Measurements from ENCODE around the gene WAC.
"Not testable (repeated sequence)": the region's sequence is repeated elsewhere in the genome, so short reads cannot be mapped to it uniquely, and the experiment has no call there.

The WAC gene

GRCh38 chr10:28564905-28565304, 32.0 kb downstream of the WAC start:
- Histone ChIP-seq H3K4me1 (ENCODE audit: control insufficient read depth, insufficient read depth, low read length, poor library complexity, severe bottlenecking) (peaks cover 12% of the 10 kb centered on the region), H3K36me3 (ENCODE audit: control insufficient read depth, insufficient read depth, low read length) (peaks cover 56% of the 10 kb centered on the region), H3K4me3 (ENCODE audit: extremely low read depth, insufficient read depth, low read length, poor library complexity, severe bottlenecking) (no peak overlapping the region), H3K27ac (ENCODE audit: low read depth, low read length, severe bottlenecking) (no peak overlapping the region), H3K9me3 (ENCODE audit: control insufficient read depth, low read length) (no peaks in the 10 kb centered on the region)
- 76 to 100% methylated on average over 3 of the region's 6 CpGs for WGBS, 2 experiments (ENCODE audit: insufficient coverage in 2 of 2)

DNA sequence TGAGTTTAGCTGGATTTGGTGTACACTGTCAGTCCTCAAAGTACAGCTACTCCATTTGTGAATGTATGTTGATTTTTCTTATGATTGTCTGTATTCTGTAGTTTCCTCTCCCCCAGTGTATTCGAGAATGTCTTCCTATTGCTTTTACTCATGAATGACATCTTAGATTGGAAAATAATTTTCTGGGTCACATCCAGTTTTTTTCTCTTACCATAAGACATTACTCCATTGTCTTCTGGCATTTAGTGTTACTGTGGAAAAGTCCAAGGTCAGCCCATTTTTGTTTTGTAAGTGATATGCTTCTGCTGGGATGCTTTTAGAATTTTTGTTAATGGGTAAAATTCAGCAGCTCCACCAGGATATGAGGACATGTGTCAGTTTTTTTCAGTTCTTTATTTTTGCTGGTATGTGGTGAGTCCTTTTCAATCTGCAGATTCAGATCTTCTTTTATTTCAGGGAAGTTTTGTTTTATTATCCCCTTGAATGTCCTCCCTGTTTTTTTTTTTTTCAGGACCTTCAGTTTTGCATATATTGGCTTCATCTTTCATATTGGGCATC, 33.6 kb downstream of the WAC start:
- WGBS, 2 experiments (ENCODE audit: insufficient coverage in 2 of 2) = no CpG with 5 or more reads among the region's 1 CpG
- Histone ChIP-seq H3K36me3 (ENCODE audit: control insufficient read depth, insufficient read depth, low read length) (peaks cover 53% of the 10 kb centered on the region), H3K4me3 (ENCODE audit: extremely low read depth, insufficient read depth, low read length, poor library complexity, severe bottlenecking) (no peak overlapping the region), H3K9me3 (ENCODE audit: control insufficient read depth, low read length) (no peaks in the 10 kb centered on the region), H3K27ac (ENCODE audit: low read depth, low read length, severe bottlenecking) (no peak overlapping the region), H3K4me1 (ENCODE audit: control insufficient read depth, insufficient read depth, low read length, poor library complexity, severe bottlenecking) (peaks cover 6% of the 10 kb centered on the region)

DNA sequence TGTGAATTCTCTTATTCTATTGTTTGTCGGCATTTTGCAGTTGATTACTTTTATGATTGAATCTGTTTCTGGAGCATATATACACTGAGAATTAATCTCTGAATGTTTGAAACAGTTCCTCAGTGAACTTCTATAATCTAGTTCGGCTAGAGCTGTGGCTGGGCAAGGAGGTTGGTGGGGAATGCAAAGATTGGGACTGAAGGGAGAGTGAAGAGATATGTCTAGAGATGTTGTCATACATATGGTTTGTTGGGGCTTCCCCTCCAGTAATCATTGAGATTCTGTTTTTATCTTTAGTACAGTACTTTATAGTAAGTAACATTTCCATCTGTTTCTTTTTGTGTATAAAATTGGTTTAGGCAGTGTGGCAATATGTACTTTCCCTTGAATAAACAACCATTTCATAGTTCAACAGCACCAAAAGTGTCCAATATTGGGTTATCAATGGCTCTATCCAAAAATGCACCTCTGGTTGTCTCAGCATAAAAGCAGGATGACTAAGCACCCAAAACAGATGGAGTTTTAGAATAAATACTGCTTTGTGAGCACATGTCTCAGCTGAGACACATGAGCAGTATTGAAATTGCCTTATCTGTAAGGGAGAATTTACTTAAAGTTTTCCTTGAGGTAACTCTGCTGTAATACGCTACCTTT, 36.7 kb downstream of the WAC start:
- Histone ChIP-seq H3K4me3 (ENCODE audit: extremely low read depth, insufficient read depth, low read length, poor library complexity, severe bottlenecking) (no peak overlapping the region), H3K27ac (ENCODE audit: low read depth, low read length, severe bottlenecking) (peak overlapping the region; percentile 16), H3K4me1 (ENCODE audit: control insufficient read depth, insufficient read depth, low read length, poor library complexity, severe bottlenecking) (peaks cover 6% of the 10 kb centered on the region), H3K9me3 (ENCODE audit: control insufficient read depth, low read length) (no peaks in the 10 kb centered on the region), H3K36me3 (ENCODE audit: control insufficient read depth, insufficient read depth, low read length) (peaks cover 68% of the 10 kb centered on the region)
- WGBS, 2 experiments (ENCODE audit: insufficient coverage in 2 of 2) = 80 to 100% methylated on average over 1 to 2 of the region's 3 CpGs

GRCh38 chr10:28570598-28570997, 37.7 kb downstream of the WAC start:
- Histone ChIP-seq H3K9me3 (ENCODE audit: control insufficient read depth, low read length) (no peaks in the 10 kb centered on the region), H3K36me3 (ENCODE audit: control insufficient read depth, insufficient read depth, low read length) (peaks cover 70% of the 10 kb centered on the region), H3K4me3 (ENCODE audit: extremely low read depth, insufficient read depth, low read length, poor library complexity, severe bottlenecking) (no peak overlapping the region), H3K27ac (ENCODE audit: low read depth, low read length, severe bottlenecking) (no peak overlapping the region), H3K4me1 (ENCODE audit: control insufficient read depth, insufficient read depth, low read length, poor library complexity, severe bottlenecking) (peaks cover 6% of the 10 kb centered on the region)
- 89 to 100% methylated on average over 1 of the region's 1 CpG for WGBS, 2 experiments (ENCODE audit: insufficient coverage in 2 of 2)

DNA sequence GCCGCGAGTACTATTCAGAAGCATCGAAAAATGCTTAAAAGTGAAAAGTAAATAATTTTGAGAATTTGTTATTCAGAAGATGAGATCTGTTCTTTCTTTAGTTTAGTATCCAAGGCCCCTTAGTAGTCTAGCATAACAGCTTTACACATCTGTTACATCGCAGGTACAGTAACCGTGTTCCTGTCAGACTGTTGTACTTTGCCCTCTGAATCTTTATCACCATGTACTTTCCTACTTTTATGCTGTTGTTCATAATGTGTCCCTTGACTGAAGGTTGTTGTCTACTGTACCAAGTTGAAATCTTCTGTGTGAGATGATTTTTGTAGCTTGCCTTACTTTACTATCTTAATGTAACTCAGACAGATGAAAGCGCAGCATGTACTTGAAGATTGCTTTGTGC, 38.3 kb downstream of the WAC start:
- H3K36me3 ChIP-seq (ENCODE audit: control insufficient read depth, insufficient read depth, low read length) = peaks cover 71% of the 10 kb centered on the region
- H3K4me1 ChIP-seq (ENCODE audit: control insufficient read depth, insufficient read depth, low read length, poor library complexity, severe bottlenecking) = peaks cover 6% of the 10 kb centered on the region
- H3K27ac ChIP-seq (ENCODE audit: low read depth, low read length, severe bottlenecking) = no peak overlapping the region
- WGBS, 2 experiments (ENCODE audit: insufficient coverage in 2 of 2) = 100% methylated on average over 1 to 5 of the region's 6 CpGs
- no peak overlapping the region for H3K4me3 ChIP-seq (ENCODE audit: extremely low read depth, insufficient read depth, low read length, poor library complexity, severe bottlenecking)
- H3K9me3 ChIP-seq (ENCODE audit: control insufficient read depth, low read length) = no peaks in the 10 kb centered on the region

DNA sequence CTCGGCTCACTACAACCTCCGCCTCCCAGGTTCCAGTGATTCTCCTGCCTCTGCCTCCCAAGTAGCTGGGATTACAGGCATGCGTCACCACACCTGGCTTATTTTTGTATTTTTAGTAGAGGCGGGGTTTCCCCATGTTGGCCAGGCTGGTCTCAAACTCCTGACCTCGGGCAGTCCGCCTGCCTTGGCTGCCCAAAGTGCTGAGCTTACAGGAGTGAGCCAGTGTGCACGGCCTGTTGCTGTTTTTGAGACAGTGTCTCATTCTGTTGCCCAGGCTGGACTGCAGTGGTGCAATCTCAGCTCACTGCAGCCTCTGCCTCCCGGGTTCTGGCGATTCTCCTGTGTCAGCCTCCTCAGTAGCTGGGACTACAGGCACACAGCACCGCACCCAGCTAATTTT, 41.3 kb downstream of the WAC start:
- WGBS, 2 experiments (ENCODE audit: insufficient coverage in 2 of 2) = 91 to 92% methylated on average over 6 to 10 of the region's 10 CpGs
- peaks cover 70% of the 10 kb centered on the region for H3K36me3 ChIP-seq (ENCODE audit: control insufficient read depth, insufficient read depth, low read length)
- not testable (repeated sequence) for H3K27ac ChIP-seq (ENCODE audit: low read depth, low read length, severe bottlenecking); H3K9me3 ChIP-seq (ENCODE audit: control insufficient read depth, low read length); H3K4me1 ChIP-seq (ENCODE audit: control insufficient read depth, insufficient read depth, low read length, poor library complexity, severe bottlenecking); H3K4me3 ChIP-seq (ENCODE audit: extremely low read depth, insufficient read depth, low read length, poor library complexity, severe bottlenecking)

GRCh38 chr10:28575852-28576251, 42.9 kb downstream of the WAC start:
- H3K27ac ChIP-seq (ENCODE audit: low read depth, low read length, severe bottlenecking) = no peak overlapping the region
- no peaks in the 10 kb centered on the region for H3K9me3 ChIP-seq (ENCODE audit: control insufficient read depth, low read length)
- WGBS, 2 experiments (ENCODE audit: insufficient coverage in 2 of 2) = 100% methylated on average over 1 of the region's 5 CpGs
- no peak overlapping the region for H3K4me3 ChIP-seq (ENCODE audit: extremely low read depth, insufficient read depth, low read length, poor library complexity, severe bottlenecking)
- H3K36me3 ChIP-seq (ENCODE audit: control insufficient read depth, insufficient read depth, low read length) = peaks cover 78% of the 10 kb centered on the region
- no peaks in the 10 kb centered on the region for H3K4me1 ChIP-seq (ENCODE audit: control insufficient read depth, insufficient read depth, low read length, poor library complexity, severe bottlenecking)

- Histone ChIP-seq H3K27ac (ENCODE audit: low read depth, low read length, severe bottlenecking) (no peak overlapping the region), H3K36me3 (ENCODE audit: control insufficient read depth, insufficient read depth, low read length) (peaks cover 78% of the 10 kb centered on the region), H3K4me1 (ENCODE audit: control insufficient read depth, insufficient read depth, low read length, poor library complexity, severe bottlenecking) (peaks cover 5% of the 10 kb centered on the region), H3K9me3 (ENCODE audit: control insufficient read depth, low read length) (no peaks in the 10 kb centered on the region), H3K4me3 (ENCODE audit: extremely low read depth, insufficient read depth, low read length, poor library complexity, severe bottlenecking) (no peak overlapping the region)
- 93 to 100% methylated on average over 4 of the region's 4 CpGs for WGBS, 2 experiments (ENCODE audit: insufficient coverage in 2 of 2)
Observed at GRCh38 chr10:28577506-28577905, 44.6 kb downstream of the WAC start.

DNA sequence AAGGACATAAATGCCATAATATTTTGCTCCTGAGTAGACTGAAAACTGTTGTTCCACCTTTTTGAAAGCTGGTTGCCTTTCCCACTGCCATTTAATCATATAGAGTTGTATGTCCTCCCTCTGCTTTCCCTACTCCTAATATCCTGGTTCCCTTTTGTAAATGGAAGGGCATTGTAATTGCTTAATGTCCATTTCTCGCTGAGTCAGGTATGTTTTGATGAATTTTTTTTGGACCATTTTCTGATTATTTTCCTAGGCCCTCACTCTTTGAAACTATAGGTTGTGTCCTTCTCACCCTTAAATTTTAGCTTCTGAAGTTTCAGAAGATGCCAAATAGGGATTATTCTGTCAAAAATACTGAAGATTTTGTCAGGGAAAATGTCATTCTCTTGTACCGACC, 45.5 kb downstream of the WAC start:
- Histone ChIP-seq H3K36me3 (ENCODE audit: control insufficient read depth, insufficient read depth, low read length) (peaks cover 69% of the 10 kb centered on the region), H3K4me3 (ENCODE audit: extremely low read depth, insufficient read depth, low read length, poor library complexity, severe bottlenecking) (no peak overlapping the region), H3K4me1 (ENCODE audit: control insufficient read depth, insufficient read depth, low read length, poor library complexity, severe bottlenecking) (peaks cover 5% of the 10 kb centered on the region), H3K9me3 (ENCODE audit: control insufficient read depth, low read length) (no peaks in the 10 kb centered on the region), H3K27ac (ENCODE audit: low read depth, low read length, severe bottlenecking) (no peak overlapping the region)
- 89 to 100% methylated on average over 1 of the region's 2 CpGs for WGBS, 2 experiments (ENCODE audit: insufficient coverage in 2 of 2)

GRCh38 chr10:28580825-28581224, 47.9 kb downstream of the WAC start:
- no CpG with 5 or more reads among the region's 1 CpG for WGBS, 2 experiments (ENCODE audit: insufficient coverage in 2 of 2)
- Histone ChIP-seq H3K4me1 (ENCODE audit: control insufficient read depth, insufficient read depth, low read length, poor library complexity, severe bottlenecking) (peaks cover 5% of the 10 kb centered on the region), H3K4me3 (ENCODE audit: extremely low read depth, insufficient read depth, low read length, poor library complexity, severe bottlenecking) (no peak overlapping the region), H3K36me3 (ENCODE audit: control insufficient read depth, insufficient read depth, low read length) (peaks cover 68% of the 10 kb centered on the region), H3K27ac (ENCODE audit: low read depth, low read length, severe bottlenecking) (no peak overlapping the region), H3K9me3 (ENCODE audit: control insufficient read depth, low read length) (no peaks in the 10 kb centered on the region)

- Histone ChIP-seq H3K4me1 (ENCODE audit: control insufficient read depth, insufficient read depth, low read length, poor library complexity, severe bottlenecking) (peaks cover 5% of the 10 kb centered on the region), H3K27ac (ENCODE audit: low read depth, low read length, severe bottlenecking) (no peak overlapping the region), H3K4me3 (ENCODE audit: extremely low read depth, insufficient read depth, low read length, poor library complexity, severe bottlenecking) (no peak overlapping the region), H3K9me3 (ENCODE audit: control insufficient read depth, low read length) (no peaks in the 10 kb centered on the region), H3K36me3 (ENCODE audit: control insufficient read depth, insufficient read depth, low read length) (peaks cover 76% of the 10 kb centered on the region)
- 94 to 100% methylated on average over 1 of the region's 2 CpGs for WGBS, 2 experiments (ENCODE audit: insufficient coverage in 2 of 2)
Observed at GRCh38 chr10:28581916-28582315, 49.0 kb downstream of the WAC start.

Measured in mesodermal cell (in vitro differentiated cells).